Kidney (tissue), 14 donors: Measurements from ENCODE around the gene ATP8A2. TPM values are rescaled to one million over a fixed set of nuclear protein-coding genes. Genes with fewer than 3 reads are reported as not detected.
A peak's percentile ranks its signal among the peaks of the same experiment; 100 is the strongest.

Experiments used
- DNase-seq, 5 donors: peaks; one replicate each; pipeline ENCODE4 v3.0.0-alpha.2; 2013 to 2020
- FAIRE-seq: peaks from 2 replicates; lab custom pipeline; 2012; peaks lifted over from hg19 to GRCh38; lab: Jason Lieb, UNC
- H3K27ac ChIP-seq, 2 donors: one replicate each; pipeline ENCODE4 v1.7.0; 2013; ENCODE audit warnings: low read depth in 2 of 2, low read length in 2 of 2, inconsistent platforms in 1 of 2
- H3K27me3 ChIP-seq: one replicate; pipeline ENCODE4 v1.7.1; 2013; ENCODE audit warnings: low read length, inconsistent platforms; ENCODE audit not compliant: control insufficient read depth, insufficient read depth
- H3K36me3 ChIP-seq, 3 donors: one replicate each; pipeline versions ENCODE4 v1.7.0 to v1.7.1; 2013; ENCODE audit warnings: low read length in 3 of 3, control low read depth in 1 of 3, inconsistent platforms in 1 of 3; ENCODE audit not compliant: insufficient read depth in 3 of 3, control insufficient read depth in 2 of 3
- H3K4me1 ChIP-seq, 3 donors: one replicate each; pipeline versions ENCODE4 v1.7.0 to v1.7.1; 2013; ENCODE audit warnings: low read length in 3 of 3, inconsistent platforms in 1 of 3, low read depth in 1 of 3; ENCODE audit not compliant: control insufficient read depth in 2 of 3, insufficient read depth in 2 of 3
- H3K4me3 ChIP-seq, 3 donors: one replicate each; pipeline versions ENCODE4 v1.7.0 to v1.8.1; 2013; ENCODE audit warnings: low read length in 3 of 3, control low read depth in 1 of 3, inconsistent platforms in 1 of 3
- H3K9ac ChIP-seq, 3 donors: one replicate each; pipeline versions ENCODE4 v1.7.0 to v1.7.1; 2013; ENCODE audit warnings: low read length in 3 of 3, control low read depth in 1 of 3, inconsistent platforms in 1 of 3
- H3K9me3 ChIP-seq, 3 donors: one replicate each; pipeline versions ENCODE4 v1.7.0 to v1.7.1; 2013; ENCODE audit warnings: low read length in 3 of 3, control low read depth in 1 of 3, inconsistent platforms in 1 of 3; ENCODE audit not compliant: control insufficient read depth in 2 of 3, insufficient read depth in 1 of 3
- intact Hi-C: fragments of 100-400 bp; cut with DNase I; formaldehyde crosslinking; loops from one replicate; pipeline ENCODE4 v1.11.1; 2022
- polyA plus RNA-seq: library from polyadenylated mRNA; stranded (reverse); fragments of 350-450 nt; fragmentation: Illumina TruSeq; extraction: RNeasy Lipid Tissue Mini Kit (QIAGEN cat#74804); gene quantifications from one replicate; pipeline ENCODE4 v1.2.3, GENCODE V29; 2014; ENCODE audit warnings: low read depth, low replicate concordance; ENCODE audit not compliant: insufficient read depth
- total RNA-seq: library from RNA; stranded (reverse); fragmentation: NEBNext Ultra II Directional; extraction: Animal tissue kit (Norgen Biotek cat#: 25700); gene quantifications from one replicate; pipeline ENCODE4 v1.2.1, GENCODE V29; 2021
- TF ChIP-seq, protein P1 (sequence below): IDR thresholded peaks from 3 replicates; pipeline ENCODE4 v1.5.1; 2012; ENCODE audit warnings: mild to moderate bottlenecking, moderate library complexity, borderline replicate concordance; ENCODE audit not compliant: insufficient read depth; ENCODE audit errors: extremely low read depth
- donor health status: control.
- donor health status: control.
- donor health status: control.
- donor health status: control.
- donor health status: control.
- donor health status: DM: yes; HTN: yes; CAD: no.
- donor health status: Normal renal cell carcinoma (clear cell type).

ATP8A2 gene
- total and polyA plus RNA-seq, 2 donors from 2014 or later = 0.50 to 0.73 TPM

DNA sequence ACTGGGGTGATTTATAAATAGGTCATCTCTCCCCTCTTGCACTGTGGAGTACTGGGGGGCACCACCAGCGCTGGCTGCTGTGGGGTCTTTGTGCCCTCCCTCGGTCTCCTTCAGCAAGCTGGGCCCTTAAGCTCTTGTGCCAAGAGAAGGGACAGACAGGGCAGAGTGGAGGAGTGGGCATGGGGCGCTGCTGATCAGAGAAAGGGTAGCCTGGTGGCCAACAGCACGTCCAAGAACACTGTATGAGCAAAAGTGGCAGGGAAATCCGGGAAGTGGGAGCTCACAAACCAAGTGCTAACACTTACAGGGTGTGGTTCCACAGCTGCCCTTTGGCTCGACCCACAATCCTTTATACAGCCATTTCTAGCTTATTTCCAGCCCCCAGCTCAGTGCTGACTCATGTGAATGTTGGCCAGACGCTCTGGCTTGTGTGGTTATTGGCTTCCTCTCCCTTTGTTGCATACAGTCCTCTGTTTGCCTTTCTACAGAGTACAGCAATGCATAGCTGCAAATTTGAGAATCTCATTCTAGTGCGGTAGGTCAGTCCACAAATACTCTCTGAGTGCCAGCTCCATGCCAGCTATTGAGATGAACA, 381.3 kb downstream of the ATP8A2 start:
- DNase-seq (peak in 1 of 5 donors; percentile 29), FAIRE-seq (no peak)
- TF ChIP-seq, protein P1, sequence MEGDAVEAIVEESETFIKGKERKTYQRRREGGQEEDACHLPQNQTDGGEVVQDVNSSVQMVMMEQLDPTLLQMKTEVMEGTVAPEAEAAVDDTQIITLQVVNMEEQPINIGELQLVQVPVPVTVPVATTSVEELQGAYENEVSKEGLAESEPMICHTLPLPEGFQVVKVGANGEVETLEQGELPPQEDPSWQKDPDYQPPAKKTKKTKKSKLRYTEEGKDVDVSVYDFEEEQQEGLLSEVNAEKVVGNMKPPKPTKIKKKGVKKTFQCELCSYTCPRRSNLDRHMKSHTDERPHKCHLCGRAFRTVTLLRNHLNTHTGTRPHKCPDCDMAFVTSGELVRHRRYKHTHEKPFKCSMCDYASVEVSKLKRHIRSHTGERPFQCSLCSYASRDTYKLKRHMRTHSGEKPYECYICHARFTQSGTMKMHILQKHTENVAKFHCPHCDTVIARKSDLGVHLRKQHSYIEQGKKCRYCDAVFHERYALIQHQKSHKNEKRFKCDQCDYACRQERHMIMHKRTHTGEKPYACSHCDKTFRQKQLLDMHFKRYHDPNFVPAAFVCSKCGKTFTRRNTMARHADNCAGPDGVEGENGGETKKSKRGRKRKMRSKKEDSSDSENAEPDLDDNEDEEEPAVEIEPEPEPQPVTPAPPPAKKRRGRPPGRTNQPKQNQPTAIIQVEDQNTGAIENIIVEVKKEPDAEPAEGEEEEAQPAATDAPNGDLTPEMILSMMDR = no peak
- Histone ChIP-seq H3K27me3 (no peaks in the 10 kb centered on the region), H3K36me3 (no peaks in the 10 kb centered on the region), H3K9me3 (no peaks in the 10 kb centered on the region), H3K27ac (no peak overlapping the region), H3K9ac (no peak overlapping the region), H3K4me3 (no peak overlapping the region), H3K4me1 (peaks cover 0 to 2% (median 0%) of the 10 kb centered on the region in 3 donors)
- intact Hi-C loops = no loop called here

DNA sequence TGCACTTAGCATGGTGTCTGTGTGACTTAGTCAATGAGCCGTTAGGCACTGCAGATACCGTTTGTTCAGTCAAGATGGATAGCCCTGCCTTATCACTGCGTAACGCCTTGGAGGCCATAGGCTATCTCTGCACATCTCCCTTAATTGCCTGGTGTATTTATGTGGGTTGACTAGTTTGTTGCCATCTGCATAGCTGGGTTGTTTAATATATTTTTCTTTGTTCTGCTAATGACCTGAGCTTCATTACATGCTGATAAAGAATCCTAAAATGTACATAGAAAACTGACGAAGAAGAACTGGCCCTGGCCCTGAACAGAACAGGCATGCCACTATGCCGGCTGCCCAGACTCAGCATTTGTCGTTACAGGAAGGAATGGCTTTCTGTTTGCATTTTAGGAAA, 382.2 kb downstream of the ATP8A2 start:
- FAIRE-seq (no peak), DNase-seq (no peak)
- H3K9ac ChIP-seq = no peak overlapping the region
- H3K9me3 ChIP-seq = no peaks in the 10 kb centered on the region
- intact Hi-C loops = no loop called here
- H3K4me3 ChIP-seq = no peak overlapping the region
- no peaks in the 10 kb centered on the region for H3K27me3 ChIP-seq
- H3K36me3 ChIP-seq = no peaks in the 10 kb centered on the region
- TF ChIP-seq, protein P1 = no peak
- H3K4me1 ChIP-seq = peaks cover 0 to 2% (median 0%) of the 10 kb centered on the region in 3 donors
- H3K27ac ChIP-seq = no peak overlapping the region

DNA sequence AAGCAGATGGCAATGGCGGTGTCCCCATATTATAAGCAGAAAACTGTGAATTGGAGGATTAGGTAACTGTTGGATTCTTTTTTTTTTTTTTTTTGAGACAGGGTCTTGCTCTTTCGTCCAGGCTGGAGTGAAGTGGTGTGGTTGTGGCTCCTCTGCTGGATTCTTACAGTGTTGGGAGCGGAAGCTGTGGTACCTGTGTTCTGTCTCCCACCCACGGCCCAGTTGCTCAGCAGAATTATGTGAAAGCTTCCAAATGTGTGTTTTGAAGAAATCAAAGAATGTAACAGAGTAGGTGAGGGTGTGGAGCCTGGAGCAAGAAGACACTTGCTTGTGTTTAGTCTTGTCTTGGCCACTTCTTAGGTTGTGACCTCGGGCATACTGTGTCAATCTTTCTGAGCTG, 384.5 kb downstream of the ATP8A2 start:
- TF ChIP-seq, protein P1 = no peak
- Histone ChIP-seq H3K27me3 (no peaks in the 10 kb centered on the region), H3K4me1 (peaks cover 0 to 2% (median 0%) of the 10 kb centered on the region in 3 donors), H3K4me3 (no peak overlapping the region), H3K9ac (no peak overlapping the region), H3K36me3 (no peaks in the 10 kb centered on the region), H3K9me3 (no peaks in the 10 kb centered on the region), H3K27ac (no peak overlapping the region)
- DNase-seq (no peak), FAIRE-seq (no peak)
- intact Hi-C loops = no loop called here

DNA sequence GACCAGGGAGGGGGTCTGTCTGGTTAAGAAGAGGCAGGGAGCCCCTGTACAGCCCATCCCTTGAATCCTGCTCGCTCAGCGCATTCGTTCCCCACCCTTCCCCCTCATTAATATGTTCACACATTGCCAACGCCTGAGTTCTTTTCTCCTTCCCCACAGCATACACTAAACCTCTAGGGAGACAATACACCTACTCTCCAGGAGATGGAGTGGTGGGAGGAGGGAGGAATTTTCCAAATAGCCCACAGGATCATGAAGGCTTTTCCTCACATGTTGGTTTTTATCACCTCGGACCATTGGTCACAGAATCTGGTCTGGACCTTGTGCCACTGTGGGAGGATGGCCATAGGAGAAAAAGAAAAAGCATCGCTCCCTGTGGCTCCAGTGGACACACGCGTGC, 385.1 kb downstream of the ATP8A2 start:
- Histone ChIP-seq H3K4me3 (no peak overlapping the region), H3K9ac (no peak overlapping the region), H3K36me3 (no peaks in the 10 kb centered on the region), H3K9me3 (no peaks in the 10 kb centered on the region), H3K27ac (no peak overlapping the region), H3K4me1 (peaks cover 0 to 2% (median 0%) of the 10 kb centered on the region in 3 donors), H3K27me3 (no peaks in the 10 kb centered on the region)
- intact Hi-C loops = no loop called here
- no peak for FAIRE-seq
- DNase-seq = peak in 1 of 5 donors; percentile 50
- TF ChIP-seq, protein P1 = no peak
